GM18951 (cell line): ENCODE results near the gene ADGRL1.
"Not testable (repeated sequence)": the region's sequence is repeated elsewhere in the genome, so short reads cannot be mapped to it uniquely, and the experiment has no call there.

ENCODE experiments used
- POLR2A ChIP-seq: IDR thresholded peaks from 4 replicates; pipeline ENCODE4 v1.6.1; 2011; ENCODE audit warnings: mild to moderate bottlenecking; ENCODE audit not compliant: insufficient read length, insufficient read depth; ENCODE audit errors: extremely low read depth
- in situ Hi-C: fragments of 300-500 bp; cut with MboI; formaldehyde crosslinking; loops from one replicate; pipeline ENCODE4 v1.12.0; 2022; ENCODE audit warnings: low sequenced_read_pairs, mixed read lengths, inconsistent platforms; ENCODE audit not compliant: unreplicated experiment

ADGRL1 gene

GRCh38 chr19:14205452-14206287 lies at the start of gene ADGRL1:
Gene ADGRL1, minus strand, starts transcription at chr19:14206169. Its CDS starts 22,567 bp downstream, at chr19:14183602.
- in situ Hi-C loops = not testable (repeated sequence)

GRCh38 chr19:14255316-14255715 lies 49.3 kb upstream of the ADGRL1 start:
- in situ Hi-C loops = not testable (repeated sequence)

GRCh38 chr19:14253822-14254599 lies 48.0 kb upstream of the ADGRL1 start:
- in situ Hi-C loops = not testable (repeated sequence)

GRCh38 chr19:14252136-14252535 lies 46.2 kb upstream of the ADGRL1 start:
- in situ Hi-C loops = not testable (repeated sequence)

GRCh38 chr19:14250870-14251269 lies 44.9 kb upstream of the ADGRL1 start:
- in situ Hi-C loops = no loop called here
- no peak for TF ChIP-seq POLR2A

GRCh38 chr19:14250315-14250714 lies 44.3 kb upstream of the ADGRL1 start:
- in situ Hi-C loops = not testable (repeated sequence)

GRCh38 chr19:14249891-14250290 lies 43.9 kb upstream of the ADGRL1 start:
- in situ Hi-C loops = not testable (repeated sequence)

- in situ Hi-C loops = not testable (repeated sequence)
Measured at GRCh38 chr19:14249012-14249754, 43.2 kb upstream of the ADGRL1 start.

GRCh38 chr19:14248578-14249011 lies 42.6 kb upstream of the ADGRL1 start:
- in situ Hi-C loops = no loop called here
- no peak for TF ChIP-seq POLR2A

GRCh38 chr19:14247548-14248471 lies 41.8 kb upstream of the ADGRL1 start:
- in situ Hi-C loops = not testable (repeated sequence)

- in situ Hi-C loops = not testable (repeated sequence)
Measured at GRCh38 chr19:14247205-14247547, 41.2 kb upstream of the ADGRL1 start.

- in situ Hi-C loops = not testable (repeated sequence)
Measured at GRCh38 chr19:14244393-14244792, 38.4 kb upstream of the ADGRL1 start.

- in situ Hi-C loops = not testable (repeated sequence)
Measured at GRCh38 chr19:14243718-14244117, 37.7 kb upstream of the ADGRL1 start.
